ENCODE measurements around the gene KIFBP.

DNA sequence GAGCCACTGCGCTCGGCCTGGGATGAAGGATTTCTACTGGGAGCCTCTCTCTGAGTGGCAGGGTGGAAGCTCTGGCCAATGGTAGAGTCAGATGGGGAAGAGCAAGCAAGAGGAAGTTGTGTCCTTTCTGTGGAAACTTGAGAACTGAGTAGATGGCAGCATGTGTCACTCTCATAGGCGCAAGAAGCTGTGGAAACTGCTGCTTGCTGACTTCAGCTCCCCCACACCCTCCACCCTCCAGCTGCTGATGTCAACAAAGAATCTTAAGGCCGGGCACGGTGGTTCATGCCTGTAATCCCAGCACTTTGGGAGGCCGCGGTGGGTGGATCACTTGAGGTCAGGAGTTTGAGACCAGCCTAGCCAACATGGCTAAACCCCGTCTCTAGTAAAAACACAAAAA, 59.5 kb downstream of the KIFBP start:
- TF ChIP-seq EGR1 (IDR thresholded peaks at IDR 0.05) (no peak), FOXM1 (IDR thresholded peaks at IDR 0.05; ENCODE audit: borderline replicate concordance, low read depth) (no peak), EP300 (IDR thresholded peaks at IDR 0.05; ENCODE audit: borderline replicate concordance) (no peak), CREB1 (IDR thresholded peaks at IDR 0.05; ENCODE audit: low read depth) (no peak), TEAD4 (IDR thresholded peaks at IDR 0.05) (no peak)
- TF ChIP-seq, protein P1, sequence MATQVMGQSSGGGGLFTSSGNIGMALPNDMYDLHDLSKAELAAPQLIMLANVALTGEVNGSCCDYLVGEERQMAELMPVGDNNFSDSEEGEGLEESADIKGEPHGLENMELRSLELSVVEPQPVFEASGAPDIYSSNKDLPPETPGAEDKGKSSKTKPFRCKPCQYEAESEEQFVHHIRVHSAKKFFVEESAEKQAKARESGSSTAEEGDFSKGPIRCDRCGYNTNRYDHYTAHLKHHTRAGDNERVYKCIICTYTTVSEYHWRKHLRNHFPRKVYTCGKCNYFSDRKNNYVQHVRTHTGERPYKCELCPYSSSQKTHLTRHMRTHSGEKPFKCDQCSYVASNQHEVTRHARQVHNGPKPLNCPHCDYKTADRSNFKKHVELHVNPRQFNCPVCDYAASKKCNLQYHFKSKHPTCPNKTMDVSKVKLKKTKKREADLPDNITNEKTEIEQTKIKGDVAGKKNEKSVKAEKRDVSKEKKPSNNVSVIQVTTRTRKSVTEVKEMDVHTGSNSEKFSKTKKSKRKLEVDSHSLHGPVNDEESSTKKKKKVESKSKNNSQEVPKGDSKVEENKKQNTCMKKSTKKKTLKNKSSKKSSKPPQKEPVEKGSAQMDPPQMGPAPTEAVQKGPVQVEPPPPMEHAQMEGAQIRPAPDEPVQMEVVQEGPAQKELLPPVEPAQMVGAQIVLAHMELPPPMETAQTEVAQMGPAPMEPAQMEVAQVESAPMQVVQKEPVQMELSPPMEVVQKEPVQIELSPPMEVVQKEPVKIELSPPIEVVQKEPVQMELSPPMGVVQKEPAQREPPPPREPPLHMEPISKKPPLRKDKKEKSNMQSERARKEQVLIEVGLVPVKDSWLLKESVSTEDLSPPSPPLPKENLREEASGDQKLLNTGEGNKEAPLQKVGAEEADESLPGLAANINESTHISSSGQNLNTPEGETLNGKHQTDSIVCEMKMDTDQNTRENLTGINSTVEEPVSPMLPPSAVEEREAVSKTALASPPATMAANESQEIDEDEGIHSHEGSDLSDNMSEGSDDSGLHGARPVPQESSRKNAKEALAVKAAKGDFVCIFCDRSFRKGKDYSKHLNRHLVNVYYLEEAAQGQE (IDR thresholded peaks at IDR 0.05; ENCODE audit: low read depth), result no peak
